ENCODE measurements around the gene STMN1. TPM values are rescaled to one million over a fixed set of nuclear protein-coding genes. Genes with fewer than 3 reads are reported as not detected.
A peak's percentile ranks its signal among the peaks of the same experiment; 100 is the strongest.

Gene STMN1
- total and polyA plus RNA-seq, 9 of the 15 experiments (the other 6 are each of a cell fraction or from before 2014, with no cell fraction given): 269 to 2,153 (median 595) TPM

DNA sequence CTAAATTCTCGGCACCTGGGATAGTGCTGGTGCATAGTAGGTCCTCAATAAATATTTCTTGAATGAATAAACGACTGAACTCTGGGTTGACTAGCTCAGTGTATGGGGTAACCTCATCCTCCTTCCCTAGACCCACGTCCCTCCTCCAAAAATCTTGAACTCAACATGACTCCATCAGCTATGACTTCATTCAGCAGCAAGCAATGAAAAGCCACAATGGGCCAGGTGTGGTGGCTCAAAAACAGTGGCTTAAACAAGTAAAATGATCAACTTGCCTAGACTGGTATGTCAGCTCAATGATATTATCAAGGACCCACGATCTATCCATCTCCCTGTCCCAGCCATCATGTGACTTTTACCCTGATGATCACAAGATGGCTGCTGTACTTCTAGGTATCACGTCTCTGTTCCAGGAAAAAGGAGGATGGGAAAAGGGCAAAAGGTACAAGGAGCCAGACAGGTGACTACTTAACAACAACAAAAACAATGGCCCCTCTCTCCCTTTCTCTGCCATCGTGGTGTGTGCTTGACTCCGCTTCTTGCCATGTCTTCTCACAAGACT is 17.7 kb downstream of the STMN1 start:
- Histone ChIP-seq H3K27ac (ENCODE audit: extremely low read depth, low read depth, low read length) (no peak overlapping the region), H3K9me1 (ENCODE audit: control insufficient read depth, insufficient read depth, low read length) (no peaks in the 10 kb centered on the region), H3K79me2 (ENCODE audit: control insufficient read depth, insufficient read depth, low read length) (no peaks in the 10 kb centered on the region), H3K4me2 (ENCODE audit: insufficient read depth, low read length) (no peak overlapping the region), H3K4me1 (replicated peaks in 1 of 2; ENCODE audit: control insufficient read depth in 2 of 2, insufficient read depth in 2 of 2, low read length in 2 of 2) (peaks cover 24 to 25% of the 10 kb centered on the region in 2 experiments), H3K9ac (ENCODE audit: insufficient read depth in 1 of 2, low read depth in 2 of 2, low read length in 2 of 2) (no peak overlapping the region), H4K20me1 (replicated peaks; ENCODE audit: control insufficient read depth, insufficient read depth, low read length) (no peaks in the 10 kb centered on the region), H3K9me3 (replicated peaks; ENCODE audit: control insufficient read depth, insufficient read depth, low read depth, low read length) (no peaks in the 10 kb centered on the region), H2AFZ (ENCODE audit: low read depth, low read length) (no peak overlapping the region), H3K4me3 (no peak overlapping the region), H3K36me3 (ENCODE audit: control insufficient read depth, insufficient read depth, low read length) (peaks cover 7% of the 10 kb centered on the region; the same call in 1 of the 3 replicates), H3K27me3 (ENCODE audit: control insufficient read depth in 2 of 2, insufficient read depth in 2 of 2, low read length in 2 of 2) (no peaks in the 10 kb centered on the region)
- 46% methylated on average over 7 of the region's 7 CpGs for WGBS (ENCODE audit: insufficient coverage, low coverage, missing lambda C conversion rate)
- intact Hi-C loops (cut with micrococcal nuclease): loop anchor here (5.0 kb wide), 1 partner anchor 66 kb away; no protein-coding TSS in a partner anchor
- no peak for FAIRE-seq
- ChIA-PET POLR2A (interaction anchor here (0.6 to 7.9 kb wide), 7 partner anchors 7 to 1228 kb away, joined by 3 to 76 read pairs (median 3); no protein-coding TSS in a partner anchor), CTCF (ENCODE audit: low intra/inter-chr PET ratio) (interaction anchor here (1.8 kb wide), 1 partner anchor 51 kb away, joined by 6 read pairs; no protein-coding TSS in a partner anchor)
- no TSS peak for BruUV-seq (replicated peaks)
- DNase-seq (ENCODE audit: extremely low read depth in 1 of 4, low spot score in 3 of 4): peak in 1 of 4 experiments; percentile 12
- ATAC-seq: no peak
- in situ Hi-C loops (cut with MboI): no loop called here
- TF ChIP-seq, protein P1, sequence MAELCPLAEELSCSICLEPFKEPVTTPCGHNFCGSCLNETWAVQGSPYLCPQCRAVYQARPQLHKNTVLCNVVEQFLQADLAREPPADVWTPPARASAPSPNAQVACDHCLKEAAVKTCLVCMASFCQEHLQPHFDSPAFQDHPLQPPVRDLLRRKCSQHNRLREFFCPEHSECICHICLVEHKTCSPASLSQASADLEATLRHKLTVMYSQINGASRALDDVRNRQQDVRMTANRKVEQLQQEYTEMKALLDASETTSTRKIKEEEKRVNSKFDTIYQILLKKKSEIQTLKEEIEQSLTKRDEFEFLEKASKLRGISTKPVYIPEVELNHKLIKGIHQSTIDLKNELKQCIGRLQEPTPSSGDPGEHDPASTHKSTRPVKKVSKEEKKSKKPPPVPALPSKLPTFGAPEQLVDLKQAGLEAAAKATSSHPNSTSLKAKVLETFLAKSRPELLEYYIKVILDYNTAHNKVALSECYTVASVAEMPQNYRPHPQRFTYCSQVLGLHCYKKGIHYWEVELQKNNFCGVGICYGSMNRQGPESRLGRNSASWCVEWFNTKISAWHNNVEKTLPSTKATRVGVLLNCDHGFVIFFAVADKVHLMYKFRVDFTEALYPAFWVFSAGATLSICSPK (IDR thresholded peaks at IDR 0.05; ENCODE audit: borderline replicate concordance): no peak
- TF ChIP-seq, protein P2, sequence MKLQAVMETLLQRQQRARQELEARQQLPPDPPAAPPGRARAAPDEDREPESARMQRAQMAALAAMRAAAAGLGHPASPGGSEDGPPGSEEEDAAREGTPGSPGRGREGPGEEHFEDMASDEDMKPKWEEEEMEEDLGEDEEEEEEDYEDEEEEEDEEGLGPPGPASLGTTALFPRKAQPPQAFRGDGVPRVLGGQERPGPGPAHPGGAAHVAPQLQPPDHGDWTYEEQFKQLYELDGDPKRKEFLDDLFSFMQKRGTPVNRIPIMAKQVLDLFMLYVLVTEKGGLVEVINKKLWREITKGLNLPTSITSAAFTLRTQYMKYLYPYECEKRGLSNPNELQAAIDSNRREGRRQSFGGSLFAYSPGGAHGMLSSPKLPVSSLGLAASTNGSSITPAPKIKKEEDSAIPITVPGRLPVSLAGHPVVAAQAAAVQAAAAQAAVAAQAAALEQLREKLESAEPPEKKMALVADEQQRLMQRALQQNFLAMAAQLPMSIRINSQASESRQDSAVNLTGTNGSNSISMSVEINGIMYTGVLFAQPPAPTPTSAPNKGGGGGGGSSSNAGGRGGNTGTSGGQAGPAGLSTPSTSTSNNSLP (IDR thresholded peaks at IDR 0.05; ENCODE audit: borderline replicate concordance, low read depth, low read length): no peak
- TF ChIP-seq CTBP1 (IDR thresholded peaks at IDR 0.05; ENCODE audit: borderline replicate concordance) (peak; percentile 22; the same call in 1 of the 2 replicates), ZNF589 (CRISPR knock-in tag; IDR thresholded peaks at IDR 0.05; ENCODE audit: low read depth) (0 out of 2 replicates have a peak, but pooled peaks have one; percentile 1), STAT5A (IDR thresholded peaks at IDR 0.05; ENCODE audit: borderline replicate concordance, low read length) (0 out of 2 replicates have a peak, but pooled peaks have one; percentile 10), FOXK2 (conservative IDR thresholded peaks at IDR 0.05 in 1 of 2, IDR thresholded peaks at IDR 0.05 in 1 of 2; ENCODE audit: low read depth in 2 of 2) (0 out of 4 replicates have a peak, but pooled peaks of 1 of the 2 experiments have one; percentile 25), U2AF2 (optimal IDR thresholded peaks at IDR 0.05; ENCODE audit: low read depth, low read length) (no peak), ZNF75A (CRISPR knock-in tag; IDR thresholded peaks at IDR 0.05) (no peak), PYGO2 (tag; IDR thresholded peaks at IDR 0.05) (no peak), SRSF7 (optimal IDR thresholded peaks at IDR 0.05; ENCODE audit: low read depth, low read length) (no peak), ZNF143 (CRISPR knock-in tag; IDR thresholded peaks at IDR 0.05) (0 out of 2 replicates have a peak, but pooled peaks have one; percentile 30)
- TF ChIP-seq, protein P3, sequence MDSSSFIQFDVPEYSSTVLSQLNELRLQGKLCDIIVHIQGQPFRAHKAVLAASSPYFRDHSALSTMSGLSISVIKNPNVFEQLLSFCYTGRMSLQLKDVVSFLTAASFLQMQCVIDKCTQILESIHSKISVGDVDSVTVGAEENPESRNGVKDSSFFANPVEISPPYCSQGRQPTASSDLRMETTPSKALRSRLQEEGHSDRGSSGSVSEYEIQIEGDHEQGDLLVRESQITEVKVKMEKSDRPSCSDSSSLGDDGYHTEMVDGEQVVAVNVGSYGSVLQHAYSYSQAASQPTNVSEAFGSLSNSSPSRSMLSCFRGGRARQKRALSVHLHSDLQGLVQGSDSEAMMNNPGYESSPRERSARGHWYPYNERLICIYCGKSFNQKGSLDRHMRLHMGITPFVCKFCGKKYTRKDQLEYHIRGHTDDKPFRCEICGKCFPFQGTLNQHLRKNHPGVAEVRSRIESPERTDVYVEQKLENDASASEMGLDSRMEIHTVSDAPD (CRISPR knock-in tag; IDR thresholded peaks at IDR 0.05): no peak
- TF ChIP-seq, protein P4, sequence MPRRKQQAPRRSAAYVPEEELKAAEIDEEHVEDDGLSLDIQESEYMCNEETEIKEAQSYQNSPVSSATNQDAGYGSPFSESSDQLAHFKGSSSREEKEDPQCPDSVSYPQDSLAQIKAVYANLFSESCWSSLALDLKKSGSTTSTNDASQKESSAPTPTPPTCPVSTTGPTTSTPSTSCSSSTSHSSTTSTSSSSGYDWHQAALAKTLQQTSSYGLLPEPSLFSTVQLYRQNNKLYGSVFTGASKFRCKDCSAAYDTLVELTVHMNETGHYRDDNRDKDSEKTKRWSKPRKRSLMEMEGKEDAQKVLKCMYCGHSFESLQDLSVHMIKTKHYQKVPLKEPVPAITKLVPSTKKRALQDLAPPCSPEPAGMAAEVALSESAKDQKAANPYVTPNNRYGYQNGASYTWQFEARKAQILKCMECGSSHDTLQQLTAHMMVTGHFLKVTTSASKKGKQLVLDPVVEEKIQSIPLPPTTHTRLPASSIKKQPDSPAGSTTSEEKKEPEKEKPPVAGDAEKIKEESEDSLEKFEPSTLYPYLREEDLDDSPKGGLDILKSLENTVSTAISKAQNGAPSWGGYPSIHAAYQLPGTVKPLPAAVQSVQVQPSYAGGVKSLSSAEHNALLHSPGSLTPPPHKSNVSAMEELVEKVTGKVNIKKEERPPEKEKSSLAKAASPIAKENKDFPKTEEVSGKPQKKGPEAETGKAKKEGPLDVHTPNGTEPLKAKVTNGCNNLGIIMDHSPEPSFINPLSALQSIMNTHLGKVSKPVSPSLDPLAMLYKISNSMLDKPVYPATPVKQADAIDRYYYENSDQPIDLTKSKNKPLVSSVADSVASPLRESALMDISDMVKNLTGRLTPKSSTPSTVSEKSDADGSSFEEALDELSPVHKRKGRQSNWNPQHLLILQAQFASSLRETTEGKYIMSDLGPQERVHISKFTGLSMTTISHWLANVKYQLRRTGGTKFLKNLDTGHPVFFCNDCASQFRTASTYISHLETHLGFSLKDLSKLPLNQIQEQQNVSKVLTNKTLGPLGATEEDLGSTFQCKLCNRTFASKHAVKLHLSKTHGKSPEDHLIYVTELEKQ (CRISPR knock-in tag; IDR thresholded peaks at IDR 0.05): no peak
